Measurements from ENCODE around the gene ADAR. TPM values are rescaled to one million over a fixed set of nuclear protein-coding genes. Genes with fewer than 3 reads are reported as not detected.

Gene ADAR
- total RNA-seq, 1 experiment from 2014 or later: 136 TPM

- Histone ChIP-seq H3K27ac (ENCODE audit: low read length) (no peak overlapping the region), H3K9me2 (replicated peaks; ENCODE audit: low read length) (no peaks in the 10 kb centered on the region), H3K27me3 (ENCODE audit: low read length) (peaks cover 9% of the 10 kb centered on the region), H3K4me3 (ENCODE audit: low read length) (no peak overlapping the region), H3F3A (ENCODE audit: low read length, unreplicated experiment) (no peaks in the 10 kb centered on the region), H3K36me3 (ENCODE audit: low read depth, low read length) (peaks cover 23% of the 10 kb centered on the region), H3K4me2 (ENCODE audit: low read length) (no peak overlapping the region), H4K20me1 (ENCODE audit: low read length) (0 out of 2 replicates have a peak, but pooled peaks cover 4% of the 10 kb centered on the region), H2AFZ (ENCODE audit: low read length) (no peak overlapping the region), H3K79me2 (ENCODE audit: low read length) (no peaks in the 10 kb centered on the region), H3K4me1 (ENCODE audit: insufficient read depth, low read length) (no peaks in the 10 kb centered on the region), H3K9me3 (ENCODE audit: low read length) (no peaks in the 10 kb centered on the region), H3K9ac (ENCODE audit: low read length) (no peak overlapping the region)
- ChIA-PET CTCF (interaction anchor here (0.5 to 1.5 kb wide), 12 partner anchors 12 to 1950 kb away, joined by 3 to 30 read pairs (median 3); partner anchors contain the start of gene S100A16), POLR2A (ENCODE audit: unreplicated experiment) (no interaction called here)
- no TSS peak for BruUV-seq (replicated peaks)
- peak; percentile 82 for DNase-seq
- TF ChIP-seq CTCF (conservative IDR thresholded peaks at IDR 0.05; ENCODE audit: low read depth, low read length) (peak; percentile 72), EZH2 (IDR thresholded peaks at IDR 0.05; ENCODE audit: low read length, unreplicated experiment) (no peak)
- peak; percentile 96 for ATAC-seq
- intact Hi-C loops (cut with micrococcal nuclease): loop anchor here (1.0 kb wide), 1 partner anchor 66 kb away; no protein-coding TSS in a partner anchor
Measured at GRCh38 chr1:154546264-154547063, 61.5 kb downstream of the ADAR start.

- no peaks in the 10 kb centered on the region for H3K36me3 ChIP-seq (ENCODE audit: low read depth, low read length)
- TF ChIP-seq CTCF (conservative IDR thresholded peaks at IDR 0.05; ENCODE audit: low read depth, low read length) (no peak), EZH2 (IDR thresholded peaks at IDR 0.05; ENCODE audit: low read length, unreplicated experiment) (no peak), EZH2phosphoT487 (IDR thresholded peaks at IDR 0.05; ENCODE audit: borderline replicate concordance, low read length) (no peak)
- ChIA-PET CTCF (no interaction called here), POLR2A (ENCODE audit: unreplicated experiment) (no interaction called here)
- peaks cover 45% of the 10 kb centered on the region for H3K27me3 ChIP-seq (ENCODE audit: low read length)
- no peak overlapping the region for H3K4me3 ChIP-seq (ENCODE audit: low read length)
- H3K4me2 ChIP-seq (ENCODE audit: low read length): no peak overlapping the region
- no peak overlapping the region for H3K9ac ChIP-seq (ENCODE audit: low read length)
- H4K20me1 ChIP-seq (ENCODE audit: low read length): no peaks in the 10 kb centered on the region
- no peaks in the 10 kb centered on the region for H3K9me2 ChIP-seq (replicated peaks; ENCODE audit: low read length)
- H3K79me2 ChIP-seq (ENCODE audit: low read length): no peaks in the 10 kb centered on the region
- no peak for DNase-seq
- ATAC-seq: no peak
- no peak overlapping the region for H3K27ac ChIP-seq (ENCODE audit: low read length)
- no peaks in the 10 kb centered on the region for H3K9me3 ChIP-seq (ENCODE audit: low read length)
- H2AFZ ChIP-seq (ENCODE audit: low read length): no peak overlapping the region
- intact Hi-C loops (cut with micrococcal nuclease): no loop called here
- no peaks in the 10 kb centered on the region for H3F3A ChIP-seq (ENCODE audit: low read length, unreplicated experiment)
- BruUV-seq (replicated peaks): no TSS peak
- H3K4me1 ChIP-seq (ENCODE audit: insufficient read depth, low read length): no peaks in the 10 kb centered on the region
Measured at GRCh38 chr1:154541231-154541630, 66.8 kb downstream of the ADAR start.

All from PC-3 (cell line).